PC-3 (cell line): ENCODE results near the gene VPS13A. TPM values are rescaled to one million over a fixed set of nuclear protein-coding genes. Genes with fewer than 3 reads are reported as not detected.

ENCODE experiments used
- ATAC-seq: fragments of 200-7000 bp; cut with Tn5 transposase; 2 replicates; pipeline ENCODE4 v1.9.1; 2020; ENCODE audit warnings: mild to moderate bottlenecking, moderate library complexity
- BruUV-seq: library from RNA; stranded (reverse); fragments of 400-500 nt; replicated peaks from 2 replicates; lab custom pipeline; 2021; lab: Mats Ljungman, UMichigan
- CTCF ChIA-PET: fragments of 300-600 bp; sonication (Branson Sonifier 250); formaldehyde crosslinking; loops from one replicate; lab custom pipeline; 2022; ENCODE audit warnings: antibody characterized with exemption; lab: Charles Lee
- POLR2A ChIA-PET: fragments of 300-600 bp; sonication (Branson Sonifier 250); formaldehyde crosslinking; loops from one replicate; lab custom pipeline; 2022; ENCODE audit warnings: antibody characterized with exemption; ENCODE audit not compliant: unreplicated experiment; lab: Charles Lee
- DNase-seq: peaks from one replicate; pipeline ENCODE4 v3.0.0-alpha.2; 2015
- H2AFZ ChIP-seq: fragments of 300-600 bp; sonication (generic); 2 replicates; pipeline ENCODE4 v1.6.0; 2016; ENCODE audit warnings: antibody characterized with exemption, low read length
- H3F3A ChIP-seq: fragments of 300-600 bp; sonication (generic); one replicate; pipeline ENCODE4 v1.6.0; 2017; ENCODE audit warnings: antibody characterized with exemption, low read length, control low read depth, mild to moderate bottlenecking; ENCODE audit not compliant: unreplicated experiment
- H3K27ac ChIP-seq: fragments of 300-600 bp; sonication (generic); 2 replicates; pipeline ENCODE4 v1.5.1; 2016; ENCODE audit warnings: mild to moderate bottlenecking, low read length
- H3K27me3 ChIP-seq: fragments of 300-600 bp; sonication (generic); 2 replicates; pipeline ENCODE4 v1.6.1; 2016; ENCODE audit warnings: low read length, mixed read lengths
- H3K36me3 ChIP-seq: fragments of 300-600 bp; sonication (generic); 2 replicates; pipeline ENCODE4 v1.6.1; 2016; ENCODE audit warnings: low read depth, mixed run types, low read length, mixed read lengths
- H3K4me1 ChIP-seq: fragments of 300-600 bp; sonication (generic); 2 replicates; pipeline ENCODE4 v1.5.1; 2016; ENCODE audit warnings: low read length; ENCODE audit not compliant: insufficient read depth
- H3K4me2 ChIP-seq: fragments of 300-600 bp; sonication (generic); 2 replicates; pipeline ENCODE4 v1.6.0; 2016; ENCODE audit warnings: low read length
- H3K4me3 ChIP-seq: fragments of 300-600 bp; sonication (generic); 2 replicates; pipeline ENCODE4 v1.5.1; 2016; ENCODE audit warnings: mild to moderate bottlenecking, low read length, mixed read lengths
- H3K79me2 ChIP-seq: fragments of 300-600 bp; sonication (generic); 2 replicates; pipeline ENCODE4 v1.6.1; 2017; ENCODE audit warnings: low read length, mixed read lengths
- H3K9ac ChIP-seq: fragments of 300-600 bp; sonication (generic); 2 replicates; pipeline ENCODE4 v1.6.0; 2016; ENCODE audit warnings: mild to moderate bottlenecking, low read length
- H3K9me2 ChIP-seq: fragments of 300-600 bp; sonication (generic); replicated peaks from 2 replicates; pipeline ENCODE4 v1.6.1; 2016; ENCODE audit warnings: mixed run types, low read length, mixed read lengths
- H3K9me3 ChIP-seq: fragments of 300-600 bp; sonication (generic); 2 replicates; pipeline ENCODE4 v1.6.1; 2016; ENCODE audit warnings: low read length, mixed read lengths
- H4K20me1 ChIP-seq: fragments of 300-600 bp; sonication (generic); 2 replicates; pipeline ENCODE4 v1.6.1; 2016; ENCODE audit warnings: low read length, mixed read lengths
- CTCF ChIP-seq: fragments of 300-600 bp; sonication (generic); conservative IDR thresholded peaks from 2 replicates; pipeline ENCODE4 v1.5.1; 2017; ENCODE audit warnings: antibody characterized with exemption, low read depth, mild to moderate bottlenecking, low read length
- EZH2 ChIP-seq: fragments of 300-600 bp; sonication (generic); IDR thresholded peaks from one replicate; pipeline ENCODE4 v1.6.1; 2017; ENCODE audit warnings: antibody characterized with exemption, mild to moderate bottlenecking, low read length; ENCODE audit not compliant: unreplicated experiment
- EZH2phosphoT487 ChIP-seq: fragments of 300-600 bp; sonication (generic); IDR thresholded peaks from 2 replicates; pipeline ENCODE4 v1.6.1; 2018; ENCODE audit warnings: mild to moderate bottlenecking, antibody characterized with exemption, low read length, borderline replicate concordance
- intact Hi-C: fragments of 100-400 bp; cut with micrococcal nuclease; formaldehyde crosslinking; loops from 2 replicates; pipeline ENCODE4 v1.9.0; 2023
- total RNA-seq: library from RNA; depleted of rRNA; stranded (reverse); fragments of >200 nt; gene quantifications from 2 replicates; pipeline ENCODE4 v1.2.3, GENCODE V29; 2014

The VPS13A gene
- total RNA-seq, 1 experiment from 2014 or later: 17.5 TPM

GRCh38 chr9:77305622-77306400 lies 128.5 kb downstream of the VPS13A start:
- no peaks in the 10 kb centered on the region for H3K36me3 ChIP-seq
- no peaks in the 10 kb centered on the region for H3K9me3 ChIP-seq
- intact Hi-C loops: no loop called here
- ATAC-seq (no peak), DNase-seq (no peak)
- BruUV-seq: no TSS peak
- no peak overlapping the region for H2AFZ ChIP-seq
- no peaks in the 10 kb centered on the region for H4K20me1 ChIP-seq
- no peak overlapping the region for H3K4me2 ChIP-seq
- H3F3A ChIP-seq: no peaks in the 10 kb centered on the region
- TF ChIP-seq CTCF (no peak), EZH2phosphoT487 (no peak)
- H3K27ac ChIP-seq: no peak overlapping the region
- no peaks in the 10 kb centered on the region for H3K79me2 ChIP-seq
- ChIA-PET CTCF (no interaction called here), POLR2A (no interaction called here)
- no peaks in the 10 kb centered on the region for H3K27me3 ChIP-seq
- H3K4me3 ChIP-seq: no peak overlapping the region
- H3K9ac ChIP-seq: no peak overlapping the region
- no peaks in the 10 kb centered on the region for H3K4me1 ChIP-seq
- no peaks in the 10 kb centered on the region for H3K9me2 ChIP-seq

- no peak overlapping the region for H3K4me2 ChIP-seq
- no peak for ATAC-seq
- no peaks in the 10 kb centered on the region for H3K27me3 ChIP-seq
- no peaks in the 10 kb centered on the region for H3K36me3 ChIP-seq
- no peaks in the 10 kb centered on the region for H3F3A ChIP-seq
- H3K9ac ChIP-seq: no peak overlapping the region
- H3K4me3 ChIP-seq: no peak overlapping the region
- BruUV-seq: no TSS peak
- no peaks in the 10 kb centered on the region for H3K4me1 ChIP-seq
- no peaks in the 10 kb centered on the region for H3K9me2 ChIP-seq
- no peak overlapping the region for H3K27ac ChIP-seq
- intact Hi-C loops: no loop called here
- ChIA-PET CTCF (no interaction called here), POLR2A (no interaction called here)
- no peak for DNase-seq
- H2AFZ ChIP-seq: no peak overlapping the region
- H3K9me3 ChIP-seq: no peaks in the 10 kb centered on the region
- no peaks in the 10 kb centered on the region for H4K20me1 ChIP-seq
- H3K79me2 ChIP-seq: no peaks in the 10 kb centered on the region
- TF ChIP-seq EZH2phosphoT487 (no peak), EZH2 (no peak), CTCF (no peak)
These were observed 129.8 kb downstream of the VPS13A start for GRCh38 chr9:77307166-77307565.

- no peaks in the 10 kb centered on the region for H3K9me2 ChIP-seq
- DNase-seq (no peak), ATAC-seq (no peak)
- no peaks in the 10 kb centered on the region for H3K27me3 ChIP-seq
- H3K4me2 ChIP-seq: no peak overlapping the region
- POLR2A ChIA-PET: no interaction called here
- TF ChIP-seq CTCF: no peak
- no peak for TF ChIP-seq EZH2
- CTCF ChIA-PET: no interaction called here
- intact Hi-C loops: no loop called here
- H2AFZ ChIP-seq: no peak overlapping the region
- H3K36me3 ChIP-seq: no peaks in the 10 kb centered on the region
- BruUV-seq: no TSS peak
- H3K4me3 ChIP-seq: no peak overlapping the region
- no peak overlapping the region for H3K9ac ChIP-seq
- H3F3A ChIP-seq: no peaks in the 10 kb centered on the region
- H3K27ac ChIP-seq: no peak overlapping the region
- no peaks in the 10 kb centered on the region for H3K4me1 ChIP-seq
- H4K20me1 ChIP-seq: no peaks in the 10 kb centered on the region
- no peaks in the 10 kb centered on the region for H3K79me2 ChIP-seq
- no peaks in the 10 kb centered on the region for H3K9me3 ChIP-seq
These were observed 138.7 kb downstream of the VPS13A start for GRCh38 chr9:77316058-77316457.
